Subcutaneous abdominal adipose tissue (tissue), 5 donors: Measurements from ENCODE around the gene PDAP1.
A peak's percentile ranks its signal among the peaks of the same experiment; 100 is the strongest.
"Not testable (repeated sequence)": the region's sequence is repeated elsewhere in the genome, so short reads cannot be mapped to it uniquely, and the experiment has no call there.

Source experiments
- H3K27ac ChIP-seq: one replicate; pipeline ENCODE4 v1.7.0; 2013; ENCODE audit warnings: low read depth, mild to moderate bottlenecking, inconsistent platforms, low read length, moderate library complexity
- H3K27me3 ChIP-seq, 5 donors: one replicate each; pipeline ENCODE4 v1.7.0; 2013; ENCODE audit warnings: low read length in 5 of 5, inconsistent platforms in 1 of 5; ENCODE audit not compliant: control insufficient read depth in 5 of 5, insufficient read depth in 4 of 5
- H3K36me3 ChIP-seq, 5 donors: one replicate each; pipeline ENCODE4 v1.7.0; 2013; ENCODE audit warnings: low read length in 5 of 5; ENCODE audit not compliant: control insufficient read depth in 5 of 5, insufficient read depth in 5 of 5
- H3K4me1 ChIP-seq, 5 donors: one replicate each; pipeline ENCODE4 v1.7.0; 2013; ENCODE audit warnings: low read length in 5 of 5, mild to moderate bottlenecking in 3 of 5, moderate library complexity in 1 of 5; ENCODE audit not compliant: control insufficient read depth in 5 of 5, insufficient read depth in 5 of 5
- H3K4me3 ChIP-seq, 5 donors: one replicate each; pipeline ENCODE4 v1.7.0; 2013; ENCODE audit warnings: low read length in 5 of 5, low read depth in 1 of 5
- H3K9ac ChIP-seq, 5 donors: one replicate each; pipeline ENCODE4 v1.7.0; 2013; ENCODE audit warnings: low read length in 5 of 5, mild to moderate bottlenecking in 4 of 5, moderate library complexity in 3 of 5
- H3K9me3 ChIP-seq, 5 donors: one replicate each; pipeline ENCODE4 v1.7.0; 2013; ENCODE audit warnings: low read length in 5 of 5; ENCODE audit not compliant: control insufficient read depth in 5 of 5
- donor health status: healthy.
- donor health status: healthy.
- donor health status: healthy.
- donor health status: healthy.
- donor health status: healthy.

The PDAP1 gene

DNA sequence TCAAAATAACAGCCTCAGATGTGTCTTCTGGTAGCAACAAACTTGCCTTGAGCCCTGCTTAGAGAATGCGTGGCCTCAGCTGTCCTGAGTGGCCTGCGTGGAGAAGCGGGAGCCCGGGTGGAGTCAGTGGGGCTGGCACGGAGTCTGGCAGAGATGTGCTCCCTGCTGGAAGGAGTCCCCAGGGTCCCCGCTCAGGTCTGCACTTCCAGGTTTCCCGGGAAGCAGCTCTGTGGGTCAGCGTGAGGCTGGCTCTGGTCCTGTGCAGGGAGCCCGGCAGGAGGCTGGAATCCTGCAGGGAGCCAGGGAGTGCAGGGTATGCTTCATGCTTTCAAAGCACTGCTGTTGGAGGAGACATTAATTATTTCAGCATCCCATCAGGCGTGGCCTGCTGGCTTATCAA, 40.5 kb upstream of the PDAP1 start:
- H3K27me3 ChIP-seq = no peaks in the 10 kb centered on the region
- H3K36me3 ChIP-seq = peaks cover 0 to 88% (median 77%) of the 10 kb centered on the region in 5 donors
- H3K9me3 ChIP-seq = no peaks in the 10 kb centered on the region
- H3K9ac ChIP-seq = no peak overlapping the region
- no peak overlapping the region for H3K27ac ChIP-seq
- peaks cover 0 to 27% (median 12%) of the 10 kb centered on the region in 5 donors for H3K4me1 ChIP-seq
- no peak overlapping the region for H3K4me3 ChIP-seq

DNA sequence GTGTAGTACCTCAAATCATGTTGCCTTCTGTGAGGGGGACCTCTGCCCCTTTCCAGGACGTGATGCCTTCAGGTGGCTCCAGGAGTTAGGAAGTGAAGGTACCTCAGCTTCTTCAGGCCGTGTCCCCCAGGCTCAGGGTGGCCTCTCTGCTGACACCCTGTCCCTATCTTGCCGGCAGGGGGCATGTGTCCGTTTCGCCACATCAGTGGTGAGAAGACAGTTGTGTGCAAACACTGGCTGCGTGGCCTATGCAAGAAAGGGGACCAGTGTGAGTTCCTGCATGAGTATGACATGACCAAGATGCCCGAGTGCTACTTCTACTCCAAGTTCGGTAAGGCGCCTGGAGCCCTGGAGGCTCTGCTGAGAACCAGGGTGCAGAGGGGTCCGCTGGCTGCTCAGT, 39.5 kb upstream of the PDAP1 start:
- Histone ChIP-seq H3K27ac (no peak overlapping the region), H3K36me3 (peaks cover 2 to 80% (median 71%) of the 10 kb centered on the region in 5 donors), H3K27me3 (no peaks in the 10 kb centered on the region), H3K4me1 (peaks cover 0 to 27% (median 12%) of the 10 kb centered on the region in 5 donors), H3K9ac (no peak overlapping the region), H3K4me3 (no peak overlapping the region), H3K9me3 (no peaks in the 10 kb centered on the region)

- Histone ChIP-seq H3K36me3 (peaks cover 3 to 62% (median 57%) of the 10 kb centered on the region in 5 donors), H3K27me3 (no peaks in the 10 kb centered on the region), H3K9ac (no peak overlapping the region), H3K27ac (no peak overlapping the region), H3K4me1 (peaks cover 4 to 28% (median 12%) of the 10 kb centered on the region in 5 donors), H3K4me3 (no peak overlapping the region), H3K9me3 (no peaks in the 10 kb centered on the region)
These were observed 37.7 kb upstream of the PDAP1 start for GRCh38 chr7:99446096-99446495.

GRCh38 chr7:99440195-99440594, 31.8 kb upstream of the PDAP1 start:
- Histone ChIP-seq H3K9me3 (no peaks in the 10 kb centered on the region), H3K27ac (no peak overlapping the region), H3K27me3 (no peaks in the 10 kb centered on the region), H3K4me3 (peak overlapping the region; percentile 87 to 95 (median 93)), H3K4me1 (peaks cover 12 to 45% (median 35%) of the 10 kb centered on the region in 5 donors), H3K36me3 (peaks cover 3 to 13% (median 10%) of the 10 kb centered on the region in 5 donors), H3K9ac (peak overlapping the region in 3 of 5 donors; percentile 86 to 91 (median 90))

DNA sequence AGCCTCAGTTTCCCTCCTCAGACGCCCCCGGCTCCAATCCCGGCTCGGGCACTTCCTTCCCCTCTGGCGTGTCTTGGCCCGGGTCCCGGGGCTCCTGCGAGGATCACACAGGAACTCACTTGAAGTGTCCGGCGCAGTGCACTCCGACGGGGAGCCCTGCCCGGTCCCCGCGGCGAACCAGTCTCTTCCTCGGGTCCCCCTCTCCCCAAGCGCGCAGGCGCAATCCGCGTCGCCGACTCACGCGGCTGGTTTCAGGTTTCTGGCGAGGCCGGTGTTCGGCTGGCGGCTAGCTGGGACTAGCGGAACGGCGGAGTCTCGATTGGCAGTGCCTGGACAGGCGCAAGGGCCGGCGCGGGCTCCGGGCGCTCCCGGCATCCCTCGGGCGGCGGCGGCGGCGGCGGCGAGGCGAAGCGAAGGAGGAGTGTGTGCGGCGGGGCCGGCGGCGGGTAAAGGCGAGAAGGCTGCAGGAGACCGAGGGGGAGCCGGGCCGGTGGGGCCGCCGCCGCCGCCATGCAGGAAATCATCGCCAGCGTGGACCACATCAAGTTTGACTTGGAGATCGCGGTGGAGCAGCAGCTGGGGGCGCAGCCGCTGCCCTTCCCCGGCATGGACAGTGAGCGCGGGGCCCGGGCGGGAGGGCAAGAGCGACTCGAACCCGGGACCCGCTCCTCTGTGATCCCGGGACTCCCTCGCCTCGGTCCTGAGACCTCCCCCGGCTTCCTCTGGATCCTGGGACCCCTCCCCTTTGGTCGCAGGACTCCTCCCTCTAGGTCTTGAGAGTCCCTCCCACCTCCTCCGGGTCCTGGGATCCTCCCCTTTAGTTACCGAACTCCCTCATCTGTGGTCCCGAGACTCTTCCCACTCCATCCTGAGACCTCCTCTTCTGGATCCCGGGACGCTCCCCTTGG, 30.4 kb upstream of the PDAP1 start, which contains the start of the genes CPSF4 and PTCD1:
TSS of gene CPSF4 (plus strand) at position 371 of the 908 bp plus-strand sequence. CDS start at position 511, 140 bp downstream.
TSS of gene PTCD1 (minus strand) at position 226 of the 908 bp plus-strand sequence. CDS start 3,556 bp downstream, outside the sequence.
- Histone ChIP-seq H3K4me1 (peaks cover 12 to 43% (median 35%) of the 10 kb centered on the region in 5 donors), H3K9ac (peak within 1 kb of the TSS; percentile 69 to 92 (median 90)), H3K27me3 (no peaks in the 10 kb centered on the region), H3K36me3 (peaks cover 3 to 15% (median 12%) of the 10 kb centered on the region in 5 donors), H3K27ac (peak within 1 kb of the TSS; percentile 70), H3K9me3 (no peaks in the 10 kb centered on the region), H3K4me3 (peak within 1 kb of the TSS; percentile 87 to 95 (median 93))

DNA sequence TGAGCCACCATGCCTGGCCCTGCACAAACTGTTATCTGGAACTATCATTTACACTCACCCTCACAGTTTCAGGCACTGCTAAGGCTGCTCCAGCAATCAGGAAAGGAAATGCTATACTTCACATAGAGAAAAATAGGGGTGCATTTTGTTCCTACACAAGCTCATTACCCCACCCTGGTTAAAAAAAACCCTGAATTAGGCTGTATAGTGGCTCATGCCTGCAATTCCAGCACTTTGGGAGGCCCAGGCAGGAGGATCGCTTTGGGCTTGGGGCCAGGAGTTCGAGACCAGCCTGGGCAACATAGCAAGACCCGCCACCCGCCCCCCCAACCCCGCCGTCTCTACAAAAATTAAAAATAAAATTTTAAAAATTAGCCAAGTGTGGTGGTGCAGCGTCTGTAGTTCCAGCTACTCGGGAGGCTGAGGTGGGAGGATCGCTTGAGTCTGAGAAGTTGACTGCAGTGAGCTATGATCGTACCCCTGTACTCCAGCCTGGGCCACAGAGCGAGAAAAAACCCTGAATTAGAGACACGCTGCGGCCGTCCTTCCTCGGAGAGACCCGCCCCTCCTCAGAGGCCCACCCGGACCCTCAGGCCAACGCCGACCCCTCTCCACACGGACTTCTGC, 29.7 kb upstream of the PDAP1 start:
- peaks cover 3 to 21% (median 17%) of the 10 kb centered on the region in 5 donors for H3K36me3 ChIP-seq
- H3K4me1 ChIP-seq = peaks cover 12 to 43% (median 35%) of the 10 kb centered on the region in 5 donors
- peak overlapping the region; percentile 71 to 93 (median 90) for H3K4me3 ChIP-seq
- H3K27ac ChIP-seq = peak overlapping the region; percentile 70
- no peaks in the 10 kb centered on the region for H3K9me3 ChIP-seq
- H3K27me3 ChIP-seq = no peaks in the 10 kb centered on the region
- peak overlapping the region in 4 of 5 donors; percentile 75 to 92 (median 85) for H3K9ac ChIP-seq

DNA sequence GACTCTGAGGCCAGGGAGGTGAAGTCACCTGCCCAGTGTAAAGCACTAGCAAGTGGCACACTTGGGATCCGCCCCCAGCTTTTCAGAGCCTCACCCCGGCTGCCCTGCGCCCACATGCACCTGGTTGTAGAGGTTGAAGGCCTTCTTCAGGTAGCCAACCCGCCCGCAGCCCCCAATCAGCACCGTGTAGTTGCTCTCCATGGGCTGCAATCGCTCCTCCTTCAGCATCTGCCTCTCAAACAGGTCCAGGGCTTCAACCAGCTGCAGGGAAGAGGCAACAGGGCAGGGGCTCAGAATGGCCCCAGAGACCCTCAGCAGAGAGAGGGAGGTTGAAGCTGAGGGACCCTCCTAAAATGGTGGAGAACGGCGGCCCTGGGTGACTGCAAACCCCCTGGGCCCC, 24.8 kb upstream of the PDAP1 start:
- Histone ChIP-seq H3K9ac (no peak overlapping the region), H3K4me3 (no peak overlapping the region), H3K27me3 (no peaks in the 10 kb centered on the region), H3K36me3 (peaks cover 0 to 60% (median 53%) of the 10 kb centered on the region in 5 donors), H3K27ac (no peak overlapping the region), H3K4me1 (peaks cover 0 to 9% (median 7%) of the 10 kb centered on the region in 5 donors), H3K9me3 (no peaks in the 10 kb centered on the region)

- H3K9me3 ChIP-seq, H3K9ac ChIP-seq, H3K27me3 ChIP-seq, H3K27ac ChIP-seq, H3K4me1 ChIP-seq, H3K4me3 ChIP-seq: not testable (repeated sequence)
- H3K36me3 ChIP-seq = peaks cover 0 to 60% (median 53%) of the 10 kb centered on the region in 5 donors
These were observed 23.6 kb upstream of the PDAP1 start for GRCh38 chr7:99431756-99432540.

GRCh38 chr7:99429756-99430155, 21.4 kb upstream of the PDAP1 start:
- Histone ChIP-seq H3K4me3 (no peak overlapping the region), H3K36me3 (peaks cover 0 to 72% (median 58%) of the 10 kb centered on the region in 5 donors), H3K9me3 (no peaks in the 10 kb centered on the region), H3K27ac (no peak overlapping the region), H3K9ac (no peak overlapping the region), H3K27me3 (no peaks in the 10 kb centered on the region), H3K4me1 (no peaks in the 10 kb centered on the region)
